Neural progenitor cell (in vitro differentiated cells): Measurements from ENCODE around the gene FMO3. TPM values are rescaled to one million over a fixed set of nuclear protein-coding genes. Genes with fewer than 3 reads are reported as not detected.

Source experiments
- DNase-seq: peaks from one replicate; pipeline ENCODE4 v3.0.0-alpha.2; 2016; ENCODE audit warnings: low spot score
- H2AFZ ChIP-seq: fragments of 200-600 bp; sonication (generic); replicated peaks from 2 replicates; pipeline ENCODE4 v1.6.1; 2016; ENCODE audit warnings: antibody characterized with exemption
- H3F3A ChIP-seq: fragments of 200-600 bp; sonication (generic); 2 replicates; pipeline ENCODE4 v1.6.1; 2016; ENCODE audit warnings: antibody characterized with exemption, low read depth
- H3K27ac ChIP-seq: fragments of 200-600 bp; sonication (generic); 2 replicates; pipeline ENCODE4 v1.5.1; 2016; ENCODE audit warnings: mild to moderate bottlenecking
- H3K27me3 ChIP-seq: fragments of 200-600 bp; sonication (generic); 2 replicates; pipeline ENCODE4 v1.6.1; 2016; ENCODE audit warnings: mild to moderate bottlenecking, moderate library complexity
- H3K36me3 ChIP-seq: fragments of 200-600 bp; sonication (generic); 2 replicates; pipeline ENCODE4 v1.5.1; 2016
- H3K4me1 ChIP-seq: fragments of 200-600 bp; sonication (generic); 2 replicates; pipeline ENCODE4 v1.6.1; 2016; ENCODE audit warnings: mixed run types
- H3K4me2 ChIP-seq: fragments of 200-600 bp; sonication (generic); 2 replicates; pipeline ENCODE4 v1.6.1; 2016
- H3K4me3 ChIP-seq: fragments of 200-600 bp; sonication (generic); 2 replicates; pipeline ENCODE4 v1.5.1; 2016
- H3K79me2 ChIP-seq: fragments of 200-600 bp; sonication (generic); 2 replicates; pipeline ENCODE4 v1.6.1; 2016; ENCODE audit warnings: low read depth
- H3K9ac ChIP-seq: fragments of 200-600 bp; sonication (generic); 2 replicates; pipeline ENCODE4 v1.6.1; 2016
- H3K9me3 ChIP-seq: fragments of 200-600 bp; sonication (generic); 2 replicates; pipeline ENCODE4 v1.5.1; 2016; ENCODE audit warnings: low read depth
- H4K20me1 ChIP-seq: fragments of 200-600 bp; sonication (generic); 2 replicates; pipeline ENCODE4 v1.6.1; 2016; ENCODE audit warnings: low read depth
- H3K27ac Mint-ChIP-seq: 3 replicates; pipeline ENCODE4 v1.8.0; 2021; ENCODE audit warnings: mixed read lengths
- H3K27me3 Mint-ChIP-seq: 2 replicates; pipeline ENCODE4 v1.8.0; 2022; ENCODE audit warnings: low read depth, mild to moderate bottlenecking, inconsistent platforms, moderate library complexity, mixed read lengths; ENCODE audit not compliant: insufficient read depth
- H3K36me3 Mint-ChIP-seq: 3 replicates; pipeline ENCODE4 v1.8.0; 2021; ENCODE audit warnings: mixed read lengths
- H3K4me1 Mint-ChIP-seq: 3 replicates; pipeline ENCODE4 v1.8.0; 2021; ENCODE audit warnings: mixed read lengths
- H3K4me3 Mint-ChIP-seq: 3 replicates; pipeline ENCODE4 v1.8.0; 2021; ENCODE audit warnings: mild to moderate bottlenecking, moderate library complexity, mixed read lengths
- H3K9me3 Mint-ChIP-seq: 3 replicates; pipeline ENCODE4 v1.8.0; 2020; ENCODE audit warnings: mixed read lengths
- CTCF ChIP-seq: fragments of 200-600 bp; sonication (generic); IDR thresholded peaks from 2 replicates; pipeline ENCODE4 v1.5.1; 2017; ENCODE audit warnings: antibody characterized with exemption, mild to moderate bottlenecking
- EZH2 ChIP-seq: fragments of 200-600 bp; sonication (generic); IDR thresholded peaks from 2 replicates; pipeline ENCODE4 v1.6.1; 2017; ENCODE audit warnings: antibody characterized with exemption, mild to moderate bottlenecking, moderate library complexity
- EZH2phosphoT487 ChIP-seq: fragments of 200-600 bp; sonication (generic); IDR thresholded peaks from 2 replicates; pipeline ENCODE4 v1.6.1; 2017; ENCODE audit warnings: antibody characterized with exemption
- total RNA-seq: library from RNA; depleted of rRNA; stranded (reverse); fragments of >200 nt; gene quantifications from 2 replicates; pipeline ENCODE4 v1.2.3, GENCODE V29; 2015; ENCODE audit warnings: low replicate concordance

The FMO3 gene
- total RNA-seq, 1 donor from 2014 or later = not detected

- no peak overlapping the region for H3K9ac ChIP-seq
- Mint-ChIP-seq H3K9me3 (no peaks in the 10 kb centered on the region), H3K4me1 (no peaks in the 10 kb centered on the region), H3K36me3 (no peaks in the 10 kb centered on the region), H3K4me3 (no peak overlapping the region), H3K27me3 (no peaks in the 10 kb centered on the region), H3K27ac (no peak overlapping the region)
- H3K27me3 ChIP-seq = no peaks in the 10 kb centered on the region
- H4K20me1 ChIP-seq = no peaks in the 10 kb centered on the region
- no peaks in the 10 kb centered on the region for H3F3A ChIP-seq
- no peaks in the 10 kb centered on the region for H3K36me3 ChIP-seq
- H3K27ac ChIP-seq = no peak overlapping the region
- H2AFZ ChIP-seq = no peak overlapping the region
- no peak for DNase-seq
- no peak overlapping the region for H3K4me2 ChIP-seq
- no peaks in the 10 kb centered on the region for H3K9me3 ChIP-seq
- H3K4me3 ChIP-seq = no peak overlapping the region
- H3K79me2 ChIP-seq = no peaks in the 10 kb centered on the region
- no peaks in the 10 kb centered on the region for H3K4me1 ChIP-seq
- no peak for TF ChIP-seq CTCF
- no peak for TF ChIP-seq EZH2phosphoT487
- TF ChIP-seq EZH2 = no peak
These were observed 61.8 kb downstream of the FMO3 start for GRCh38 chr1:171152549-171152948.

DNA sequence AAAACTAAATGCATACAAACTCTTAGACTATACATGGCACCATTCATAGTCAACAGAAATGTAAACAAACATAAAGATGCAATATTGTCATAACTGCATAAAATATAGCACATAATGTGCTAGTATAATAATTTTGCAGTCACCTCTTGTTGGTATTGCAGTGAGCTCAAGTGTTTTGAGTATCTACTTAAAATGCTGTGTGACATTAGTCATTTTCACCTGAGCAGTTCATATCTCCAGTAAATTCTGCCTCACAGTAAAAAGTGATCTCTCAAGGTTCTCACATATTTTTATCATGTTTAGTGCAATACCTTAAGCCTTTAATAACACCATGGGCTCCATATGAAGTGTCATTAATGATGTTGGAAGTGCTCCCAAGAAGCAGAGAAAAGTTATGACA lies 64.8 kb downstream of the FMO3 start:
- H4K20me1 ChIP-seq = no peaks in the 10 kb centered on the region
- no peaks in the 10 kb centered on the region for H3K36me3 Mint-ChIP-seq
- no peaks in the 10 kb centered on the region for H3K27me3 ChIP-seq
- no peak overlapping the region for H2AFZ ChIP-seq
- peaks cover 4% of the 10 kb centered on the region for H3K9me3 ChIP-seq
- TF ChIP-seq EZH2phosphoT487 = no peak
- no peak for TF ChIP-seq CTCF
- no peak for TF ChIP-seq EZH2
- no peaks in the 10 kb centered on the region for H3K36me3 ChIP-seq
- H3K27ac Mint-ChIP-seq = no peak overlapping the region
- H3K4me2 ChIP-seq = no peak overlapping the region
- no peak overlapping the region for H3K9ac ChIP-seq
- no peak for DNase-seq
- H3K4me1 Mint-ChIP-seq = peaks cover 3% of the 10 kb centered on the region
- no peaks in the 10 kb centered on the region for H3K27me3 Mint-ChIP-seq
- no peaks in the 10 kb centered on the region for H3K79me2 ChIP-seq
- H3K4me3 ChIP-seq = no peak overlapping the region
- no peaks in the 10 kb centered on the region for H3F3A ChIP-seq
- no peak overlapping the region for H3K27ac ChIP-seq
- H3K9me3 Mint-ChIP-seq = no peaks in the 10 kb centered on the region
- H3K4me3 Mint-ChIP-seq = no peak overlapping the region
- peaks cover 8% of the 10 kb centered on the region for H3K4me1 ChIP-seq

DNA sequence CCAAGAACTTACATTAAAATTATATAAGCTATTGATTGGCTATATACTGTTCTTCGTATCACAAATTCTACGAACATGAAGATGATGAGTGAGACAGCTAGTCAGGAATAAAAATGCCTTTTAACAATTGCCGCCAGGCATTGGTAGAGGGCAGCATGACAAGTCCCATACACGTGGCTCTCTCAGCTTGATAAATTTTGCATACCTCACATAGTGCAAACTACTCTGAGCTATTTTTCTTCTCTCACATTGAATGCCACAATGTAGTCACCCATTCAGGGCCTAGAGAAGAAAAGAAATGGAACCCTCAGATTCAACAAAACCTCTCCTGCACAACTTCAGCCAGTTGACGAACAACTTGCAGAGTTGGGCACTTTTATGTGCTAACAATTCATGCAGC lies 67.4 kb downstream of the FMO3 start:
- no peak overlapping the region for H3K4me3 Mint-ChIP-seq
- H3K79me2 ChIP-seq = no peaks in the 10 kb centered on the region
- H3K27me3 Mint-ChIP-seq = no peaks in the 10 kb centered on the region
- H3F3A ChIP-seq = no peaks in the 10 kb centered on the region
- peaks cover 4% of the 10 kb centered on the region for H3K9me3 ChIP-seq
- no peaks in the 10 kb centered on the region for H3K36me3 Mint-ChIP-seq
- TF ChIP-seq CTCF = no peak
- TF ChIP-seq EZH2 = no peak
- no peak for TF ChIP-seq EZH2phosphoT487
- no peaks in the 10 kb centered on the region for H3K36me3 ChIP-seq
- peak overlapping the region; percentile 4 for H2AFZ ChIP-seq
- no peaks in the 10 kb centered on the region for H3K27me3 ChIP-seq
- DNase-seq = no peak
- peaks cover 3% of the 10 kb centered on the region for H3K4me1 Mint-ChIP-seq
- H3K9ac ChIP-seq = no peak overlapping the region
- peaks cover 9% of the 10 kb centered on the region for H3K4me1 ChIP-seq
- no peak overlapping the region for H3K4me2 ChIP-seq
- no peak overlapping the region for H3K4me3 ChIP-seq
- no peaks in the 10 kb centered on the region for H4K20me1 ChIP-seq
- no peak overlapping the region for H3K27ac ChIP-seq
- no peak overlapping the region for H3K27ac Mint-ChIP-seq
- H3K9me3 Mint-ChIP-seq = no peaks in the 10 kb centered on the region

DNA sequence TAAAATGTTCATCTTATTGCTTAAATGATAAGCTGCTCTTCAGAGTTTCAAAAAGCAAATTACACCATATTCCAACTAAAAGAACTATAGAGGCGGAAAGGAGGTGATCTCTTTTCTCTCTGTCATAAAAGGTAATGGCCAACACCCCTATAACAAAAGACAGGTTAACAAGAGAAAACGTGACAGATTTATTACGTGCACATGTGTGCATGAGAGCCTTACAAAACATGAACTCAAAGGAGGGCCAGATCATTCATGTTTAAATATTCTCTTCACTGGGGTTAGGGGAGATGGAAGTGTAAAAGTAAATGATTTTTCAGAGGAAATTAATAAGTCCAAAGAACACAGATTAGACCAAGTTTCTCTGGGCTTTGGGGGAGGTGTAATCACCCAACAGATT lies 67.8 kb downstream of the FMO3 start:
- H3K9me3 ChIP-seq = peaks cover 4% of the 10 kb centered on the region
- H3K4me1 Mint-ChIP-seq = peaks cover 3% of the 10 kb centered on the region
- H3F3A ChIP-seq = no peaks in the 10 kb centered on the region
- no peaks in the 10 kb centered on the region for H3K36me3 Mint-ChIP-seq
- TF ChIP-seq EZH2phosphoT487 = no peak
- TF ChIP-seq EZH2 = no peak
- no peak for TF ChIP-seq CTCF
- no peak overlapping the region for H3K4me2 ChIP-seq
- no peaks in the 10 kb centered on the region for H3K27me3 ChIP-seq
- no peak overlapping the region for H3K9ac ChIP-seq
- H3K27ac ChIP-seq = no peak overlapping the region
- no peaks in the 10 kb centered on the region for H4K20me1 ChIP-seq
- no peaks in the 10 kb centered on the region for H3K9me3 Mint-ChIP-seq
- no peaks in the 10 kb centered on the region for H3K36me3 ChIP-seq
- DNase-seq = no peak
- H3K4me3 ChIP-seq = no peak overlapping the region
- peaks cover 9% of the 10 kb centered on the region for H3K4me1 ChIP-seq
- H3K27me3 Mint-ChIP-seq = no peaks in the 10 kb centered on the region
- no peaks in the 10 kb centered on the region for H3K79me2 ChIP-seq
- H2AFZ ChIP-seq = no peak overlapping the region
- H3K27ac Mint-ChIP-seq = no peak overlapping the region
- H3K4me3 Mint-ChIP-seq = no peak overlapping the region
